ENCODE data around the gene SKAP1.
A peak's percentile ranks its signal among the peaks of the same experiment; 100 is the strongest.
"Not testable (repeated sequence)": the region's sequence is repeated elsewhere in the genome, so short reads cannot be mapped to it uniquely, and the experiment has no call there.

SKAP1 gene

GRCh38 chr17:48278760-48279491, 151.1 kb downstream of the SKAP1 start:
- DNase-seq, result no peak

GRCh38 chr17:48276776-48277175, 153.2 kb downstream of the SKAP1 start:
- DNase-seq, result no peak

GRCh38 chr17:48270899-48271298, 159.1 kb downstream of the SKAP1 start:
- DNase-seq, result no peak

DNA sequence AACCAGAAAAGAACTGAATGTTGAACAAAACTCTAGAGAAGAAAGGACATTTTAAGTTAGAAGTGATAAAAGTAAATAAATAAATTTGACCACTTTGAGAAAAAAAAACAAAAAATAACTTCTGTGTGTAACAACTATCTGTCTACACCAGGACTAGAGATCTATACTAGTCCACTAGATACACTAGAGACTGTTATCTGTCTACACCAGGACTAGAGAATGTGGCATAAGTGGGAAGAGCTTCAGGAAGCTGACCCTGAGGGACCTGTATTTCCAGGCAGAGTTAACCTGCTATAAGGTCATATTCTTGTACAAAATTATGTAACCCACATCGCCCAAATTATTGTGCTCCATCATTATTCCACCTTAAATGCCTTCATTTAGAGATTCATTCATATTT, 160.8 kb downstream of the SKAP1 start:
- DNase-seq, result no peak

GRCh38 chr17:48263731-48264035, 166.3 kb downstream of the SKAP1 start:
- DNase-seq, result no peak

DNA sequence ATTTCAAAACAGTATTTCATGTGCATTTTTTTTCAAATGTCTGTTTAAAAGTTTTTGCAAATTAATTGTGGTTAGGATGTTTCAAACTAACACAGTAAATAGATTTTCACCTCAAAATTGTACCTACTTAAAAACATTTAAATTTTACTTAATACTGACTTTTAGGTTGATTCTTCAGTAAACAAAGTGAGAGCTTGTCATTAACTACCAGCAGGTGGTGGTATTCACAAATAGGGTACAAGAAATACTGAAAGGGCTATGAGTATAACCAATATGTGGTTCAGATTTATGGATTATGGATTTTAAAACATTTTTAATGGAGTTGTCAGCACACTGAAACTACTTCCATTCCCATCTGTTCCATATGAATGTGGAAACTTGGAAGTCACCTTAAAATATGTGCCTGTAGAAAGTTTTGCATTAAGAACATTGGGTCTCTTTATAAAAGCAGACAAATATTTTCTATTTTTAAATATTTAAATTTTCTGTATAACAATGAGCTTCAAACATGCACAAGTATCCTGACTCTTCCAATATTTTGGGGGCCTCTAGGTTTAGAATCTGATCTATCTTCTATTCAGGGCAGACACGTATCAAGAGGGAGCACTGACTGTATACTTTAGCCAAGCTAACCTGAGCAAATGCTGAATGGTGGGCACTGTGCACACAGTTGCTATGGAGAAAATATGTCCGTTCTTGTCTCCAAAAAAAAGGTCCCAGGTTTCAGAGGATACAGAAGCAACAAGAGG, 166.9 kb downstream of the SKAP1 start:
- DNase-seq, result no peak

- DNase-seq, result peak; percentile 14
These were observed 168.6 kb downstream of the SKAP1 start for GRCh38 chr17:48261297-48261880.

GRCh38 chr17:48259694-48260291, 170.2 kb downstream of the SKAP1 start:
- no peak for DNase-seq

DNA sequence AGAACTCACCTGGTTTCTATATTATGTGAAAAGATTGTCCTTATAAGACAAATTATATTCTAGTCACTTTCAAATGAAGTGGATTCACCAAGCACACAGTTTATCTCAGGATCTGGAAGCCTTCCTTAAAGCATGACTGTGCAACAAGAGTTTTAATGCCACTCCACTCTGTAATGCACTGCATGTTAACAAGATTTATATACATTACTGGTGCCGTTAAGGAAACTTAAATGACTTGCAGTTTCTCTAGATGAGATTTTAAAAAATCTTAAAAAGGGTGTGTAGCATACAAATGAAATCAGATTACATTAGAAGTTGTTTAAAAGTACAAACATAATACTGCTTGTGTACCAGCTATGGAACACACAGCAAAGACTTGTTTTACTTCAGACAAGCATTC, 171.7 kb downstream of the SKAP1 start:
- DNase-seq, result no peak

- DNase-seq, result no peak
These were observed 174.3 kb downstream of the SKAP1 start for GRCh38 chr17:48255759-48256158.

- DNase-seq, result no peak
These were observed 175.1 kb downstream of the SKAP1 start for GRCh38 chr17:48254896-48255295.

- DNase-seq, result no peak
These were observed 176.0 kb downstream of the SKAP1 start for GRCh38 chr17:48253975-48254374.

DNA sequence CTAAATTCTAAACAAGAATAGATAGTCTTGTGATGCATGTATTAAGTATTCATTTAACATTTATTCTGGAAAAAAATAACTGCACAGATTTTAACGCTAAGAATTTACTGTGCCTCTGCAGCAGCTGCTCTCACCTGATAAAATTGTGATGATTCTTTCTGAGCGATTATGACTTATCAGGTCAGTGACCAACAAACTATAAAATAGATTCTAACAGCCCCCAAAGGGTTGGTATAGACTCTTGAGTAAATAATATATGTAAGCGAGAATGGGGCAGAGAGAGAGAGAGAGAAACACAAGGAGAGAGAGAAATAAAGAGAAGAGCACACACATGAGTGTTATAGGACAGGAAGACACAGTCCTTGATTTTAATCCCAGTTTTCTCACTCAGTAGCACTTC, 178.1 kb downstream of the SKAP1 start:
- DNase-seq, result no peak

DNA sequence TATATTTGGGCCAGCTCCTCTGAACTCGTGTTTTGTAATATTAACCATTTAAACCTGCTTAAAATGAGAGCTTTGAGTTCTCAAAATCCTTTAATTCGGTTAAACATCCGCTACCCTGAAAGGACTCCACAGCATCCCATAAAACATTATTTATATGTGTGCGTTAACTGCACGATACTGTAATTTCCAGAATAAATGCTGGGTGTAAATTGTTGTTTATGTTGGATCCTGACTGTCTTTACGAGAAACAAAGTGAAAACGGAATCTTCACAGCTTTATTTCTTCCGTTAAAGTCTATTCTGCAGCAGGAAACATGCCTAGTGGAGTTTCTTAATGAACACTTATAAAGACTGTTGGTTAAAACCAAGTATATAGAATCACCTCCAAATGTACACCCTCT, 179.1 kb downstream of the SKAP1 start:
- DNase-seq, result no peak

DNA sequence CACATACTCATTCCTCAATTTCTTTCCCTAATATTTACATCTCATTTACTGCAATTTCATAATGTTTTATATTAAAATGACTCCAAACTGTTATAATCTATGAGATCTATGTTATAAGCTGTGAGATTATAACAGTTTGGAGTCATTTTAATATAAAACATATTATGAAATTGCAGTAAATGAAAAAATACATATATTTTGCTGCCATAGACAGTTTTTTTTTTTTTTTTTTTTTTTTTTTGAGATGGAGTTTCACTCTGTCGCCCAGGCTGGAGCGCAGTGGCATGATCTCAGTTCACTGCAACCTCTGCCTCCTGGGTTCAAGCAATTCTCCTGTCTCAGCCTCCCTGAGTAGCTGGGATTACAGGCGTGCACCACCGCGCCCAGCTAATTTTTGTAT, 180.0 kb downstream of the SKAP1 start:
- not testable (repeated sequence) for DNase-seq

DNA sequence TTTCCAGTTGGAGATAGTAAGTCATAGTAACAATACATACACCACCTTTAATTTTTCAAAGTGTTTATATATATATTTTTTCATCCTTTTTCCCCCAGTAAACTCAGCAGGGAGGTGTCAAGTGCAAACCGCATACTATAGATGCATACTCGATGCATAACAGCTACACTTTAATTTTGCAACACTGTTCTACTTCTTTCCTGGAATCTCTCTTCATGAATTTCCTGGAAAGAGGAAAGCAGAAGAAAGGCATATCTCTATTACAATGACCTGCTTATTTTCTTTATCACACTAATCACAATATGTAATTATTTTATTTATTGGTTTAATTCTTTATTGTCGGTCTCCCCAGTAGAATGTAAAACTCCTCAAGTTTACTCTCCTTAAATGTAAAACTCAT, 182.4 kb downstream of the SKAP1 start:
- no peak for DNase-seq

DNA sequence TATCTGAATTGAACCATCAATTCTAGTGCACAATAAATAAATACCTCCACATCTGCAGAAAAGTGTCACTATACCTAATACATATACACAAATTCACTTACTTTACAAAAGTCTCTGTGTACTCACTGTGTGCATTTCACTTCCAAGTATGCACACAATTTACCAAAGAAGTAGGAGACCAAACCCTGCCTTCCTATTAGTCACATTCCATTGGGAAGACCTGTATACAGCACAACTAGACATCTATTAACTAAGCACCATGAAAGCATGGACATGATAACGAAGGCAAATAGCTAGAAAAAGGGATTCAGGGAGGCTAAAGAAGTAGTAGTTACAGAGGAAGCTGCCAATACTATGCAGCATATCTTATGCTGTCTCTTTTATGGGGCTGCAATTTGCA, 183.0 kb downstream of the SKAP1 start:
- DNase-seq, result no peak

DNA sequence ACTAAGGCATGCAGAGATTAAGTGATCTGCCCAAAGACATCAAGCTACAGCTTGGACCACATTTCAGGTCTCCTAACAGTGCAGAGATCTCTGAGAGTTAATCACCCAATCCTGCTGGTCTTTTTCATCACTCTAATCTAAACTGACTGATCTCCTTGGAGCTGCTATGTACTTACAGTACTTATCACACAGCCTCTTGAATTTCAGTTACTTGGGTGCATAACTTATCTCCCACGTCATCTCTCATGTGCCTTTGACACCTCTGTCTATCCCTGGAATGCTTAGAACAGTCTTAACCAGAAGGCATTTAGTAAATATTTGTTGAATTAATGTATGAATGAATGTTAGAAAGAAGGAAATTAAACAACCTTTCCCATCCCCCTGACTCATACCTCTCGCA, 183.4 kb downstream of the SKAP1 start:
- DNase-seq, result no peak

DNA sequence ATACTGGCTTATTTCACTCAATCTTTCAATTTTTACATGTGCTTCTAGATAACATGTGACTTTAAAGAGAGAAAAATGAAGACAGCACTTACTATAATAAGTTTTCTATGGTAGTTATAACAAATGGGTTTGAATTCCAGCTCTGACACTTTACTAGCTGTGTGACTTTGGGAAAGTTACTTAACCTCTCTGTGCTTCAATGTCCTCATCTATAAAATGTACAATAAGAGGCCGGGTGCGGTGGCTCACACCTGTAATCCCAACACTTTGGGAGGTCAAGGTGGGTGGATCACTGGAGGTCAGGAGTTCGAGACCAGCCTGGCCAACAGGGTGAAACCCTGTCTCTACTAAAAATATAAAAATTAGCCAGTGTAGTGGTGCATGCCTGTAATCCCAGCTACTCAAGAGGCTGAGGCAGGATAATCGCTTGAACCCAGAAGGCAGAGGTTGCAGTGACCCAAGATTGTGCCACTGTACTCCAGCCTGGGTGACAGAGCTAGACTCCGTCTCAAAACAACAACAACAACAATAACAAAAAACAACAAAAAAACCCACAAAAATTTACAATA, 184.5 kb downstream of the SKAP1 start:
- DNase-seq, result not testable (repeated sequence)

- DNase-seq, result no peak
These were observed 185.2 kb downstream of the SKAP1 start for GRCh38 chr17:48244814-48245213.

- peak; percentile 11 for DNase-seq
These were observed 185.8 kb downstream of the SKAP1 start for GRCh38 chr17:48244121-48244711.

DNA sequence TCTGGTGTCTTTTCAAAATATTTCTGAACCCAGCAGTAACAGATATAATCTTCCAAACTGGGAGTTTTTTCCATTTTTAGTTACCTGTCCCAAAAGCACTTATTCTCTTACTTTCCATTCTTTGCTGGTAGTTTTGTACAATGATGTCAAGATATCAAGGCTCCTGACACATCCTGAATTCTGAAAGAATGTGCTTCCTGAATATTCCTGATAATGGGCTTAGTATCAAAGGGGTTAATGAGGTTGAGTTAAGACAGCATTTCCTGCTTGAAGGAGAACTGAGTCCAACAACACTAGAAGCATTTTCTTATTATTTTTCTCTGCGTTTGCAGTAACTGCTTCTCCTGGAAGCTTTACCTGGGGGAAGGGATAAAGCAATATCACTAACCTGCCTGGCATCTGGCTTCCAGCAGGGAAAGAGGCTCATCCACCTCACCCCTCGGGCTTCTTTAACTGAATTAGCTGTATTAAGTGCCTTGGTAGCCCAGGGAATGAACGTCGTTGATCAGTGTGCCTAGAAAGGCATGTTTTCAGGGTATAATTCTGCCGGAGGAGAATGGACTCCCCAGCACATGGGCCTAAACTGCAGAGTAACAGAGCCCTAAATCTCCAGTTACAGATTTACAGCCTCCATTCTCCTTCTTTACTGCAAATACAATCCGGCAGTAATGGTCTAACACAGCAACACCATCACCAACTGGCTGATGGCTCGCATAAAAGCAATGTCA, 188.1 kb downstream of the SKAP1 start:
- DNase-seq, result no peak

Data from CD4-positive, alpha-beta T cell treated with Interleukin-17A for 4 hours (primary cell).